Upper lobe of right lung (tissue), 1 donor: ENCODE data around the gene PSMD4. TPM values are rescaled to one million over a fixed set of nuclear protein-coding genes. Genes with fewer than 3 reads are reported as not detected.
"Not testable (repeated sequence)": the region's sequence is repeated elsewhere in the genome, so short reads cannot be mapped to it uniquely, and the experiment has no call there.

Experiments used
- ATAC-seq: fragments of 200-7000 bp; cut with Tn5 transposase; one replicate; pipeline ENCODE4 v1.9.1; 2020; ENCODE audit warnings: mild to moderate bottlenecking, moderate library complexity
- DNase-seq: peaks from one replicate; pipeline ENCODE4 v3.0.0-alpha.2; 2020
- H3K27ac ChIP-seq: fragments of 200-600 bp; one replicate; pipeline ENCODE4 v1.8.0; 2022
- H3K27me3 ChIP-seq: fragments of 200-600 bp; one replicate; pipeline ENCODE4 v1.8.0; 2022; ENCODE audit warnings: mild to moderate bottlenecking
- H3K36me3 ChIP-seq: fragments of 200-600 bp; one replicate; pipeline ENCODE4 v1.8.0; 2022
- H3K4me1 ChIP-seq: fragments of 200-600 bp; one replicate; pipeline ENCODE4 v1.8.0; 2022
- H3K4me3 ChIP-seq: fragments of 200-600 bp; one replicate; pipeline ENCODE4 v1.8.0; 2022; ENCODE audit warnings: mild to moderate bottlenecking
- H3K9me3 ChIP-seq: fragments of 200-600 bp; one replicate; pipeline ENCODE4 v1.8.0; 2022
- intact Hi-C: fragments of 100-400 bp; cut with DNase I; formaldehyde crosslinking; loops from one replicate; pipeline ENCODE4 v1.11.0; 2022
- long read RNA-seq: library from polyadenylated mRNA; unstranded; transcript quantifications from one replicate; pipeline ENCODE4 v2.0.0, GENCODE V29; 2021
- total RNA-seq: library from RNA; stranded (reverse); fragmentation: NEBNext Ultra II Directional; extraction: Animal tissue kit (Norgen Biotek cat#: 25700); gene quantifications from one replicate; pipeline ENCODE4 v1.2.1, GENCODE V29; 2021
- TF ChIP-seq, protein P1 (sequence below): fragments of 200-600 bp; IDR thresholded peaks from one replicate; pipeline ENCODE4 v1.8.0; 2022; ENCODE audit warnings: antibody characterized with exemption
- donor health status: DM: no; HTN: yes; CAD: no; lungs with severe emphysema.

PSMD4 gene
- 112 TPM for total RNA-seq
- long read RNA-seq, transcript PSMD4-202 (10 exons, 1,350 nt), result major isoform, 104 of 119 reads
- long read RNA-seq, partial matches to known transcripts, result 2 of 119 reads
- long read RNA-seq, other reads (novel, unspliced or antisense), result 11 of 119 reads

DNA sequence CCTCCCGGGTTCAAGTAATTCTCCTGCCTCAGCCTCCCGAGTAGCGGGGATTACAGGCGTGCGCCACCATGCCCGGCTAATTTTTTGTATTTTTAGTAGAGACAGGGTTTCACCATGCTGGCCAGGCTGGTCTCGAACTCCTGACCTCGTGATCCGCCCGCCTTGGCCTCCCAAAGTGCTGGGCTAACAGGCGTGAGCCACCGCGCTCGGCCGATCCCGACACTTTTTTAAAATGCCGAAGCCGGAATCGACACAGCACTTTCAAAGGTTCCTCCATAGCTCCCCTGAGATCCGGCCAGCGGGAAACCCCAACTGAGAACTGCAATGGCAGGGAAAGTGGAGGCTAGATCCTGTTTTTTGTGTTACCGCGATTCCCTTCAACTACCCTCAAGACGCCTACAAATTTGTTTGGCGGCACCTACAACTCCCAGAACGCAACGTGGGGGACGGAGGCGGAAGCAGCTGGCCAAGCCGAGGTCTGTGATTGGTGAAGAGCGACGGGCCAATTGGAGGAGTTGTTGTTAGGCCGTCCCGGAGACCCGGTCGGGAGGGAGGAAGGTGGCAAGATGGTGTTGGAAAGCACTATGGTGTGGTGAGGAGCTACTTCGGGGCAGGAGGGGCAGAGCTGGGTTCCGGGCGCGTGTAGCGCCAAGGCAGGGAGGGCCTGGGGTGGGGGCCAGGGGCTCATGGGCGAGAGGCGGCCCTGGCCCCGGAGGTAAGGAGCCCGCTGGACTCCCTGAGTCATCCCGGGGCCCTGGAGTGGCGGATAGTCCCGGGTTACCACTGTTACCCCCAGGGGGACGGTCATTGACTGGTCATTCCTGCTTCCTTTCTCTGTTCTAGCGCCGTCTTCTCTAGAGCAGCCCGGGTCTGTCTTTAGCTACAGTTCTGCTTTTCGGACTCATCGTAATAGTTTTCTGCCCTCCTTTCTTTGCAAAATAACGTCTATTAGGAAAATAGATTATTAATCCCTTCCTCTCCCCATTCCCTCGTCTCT lies at the start of gene PSMD4:
Gene PSMD4, plus strand, starts transcription at position 518 of the 997 bp plus-strand sequence. Its CDS starts 49 bp downstream, at position 567.
- TF ChIP-seq, protein P1, sequence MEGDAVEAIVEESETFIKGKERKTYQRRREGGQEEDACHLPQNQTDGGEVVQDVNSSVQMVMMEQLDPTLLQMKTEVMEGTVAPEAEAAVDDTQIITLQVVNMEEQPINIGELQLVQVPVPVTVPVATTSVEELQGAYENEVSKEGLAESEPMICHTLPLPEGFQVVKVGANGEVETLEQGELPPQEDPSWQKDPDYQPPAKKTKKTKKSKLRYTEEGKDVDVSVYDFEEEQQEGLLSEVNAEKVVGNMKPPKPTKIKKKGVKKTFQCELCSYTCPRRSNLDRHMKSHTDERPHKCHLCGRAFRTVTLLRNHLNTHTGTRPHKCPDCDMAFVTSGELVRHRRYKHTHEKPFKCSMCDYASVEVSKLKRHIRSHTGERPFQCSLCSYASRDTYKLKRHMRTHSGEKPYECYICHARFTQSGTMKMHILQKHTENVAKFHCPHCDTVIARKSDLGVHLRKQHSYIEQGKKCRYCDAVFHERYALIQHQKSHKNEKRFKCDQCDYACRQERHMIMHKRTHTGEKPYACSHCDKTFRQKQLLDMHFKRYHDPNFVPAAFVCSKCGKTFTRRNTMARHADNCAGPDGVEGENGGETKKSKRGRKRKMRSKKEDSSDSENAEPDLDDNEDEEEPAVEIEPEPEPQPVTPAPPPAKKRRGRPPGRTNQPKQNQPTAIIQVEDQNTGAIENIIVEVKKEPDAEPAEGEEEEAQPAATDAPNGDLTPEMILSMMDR, result no peak
- Histone ChIP-seq H3K27ac (peak within 1 kb of the TSS; percentile 88), H3K36me3 (peaks cover 5% of the 10 kb centered on the region), H3K27me3 (no peaks in the 10 kb centered on the region), H3K4me3 (peak within 1 kb of the TSS; percentile 95), H3K9me3 (no peaks in the 10 kb centered on the region), H3K4me1 (peaks cover 14% of the 10 kb centered on the region)
- intact Hi-C loops, result no loop called here
- DNase-seq, result peak; percentile 96
- ATAC-seq, result peak; percentile 100

DNA sequence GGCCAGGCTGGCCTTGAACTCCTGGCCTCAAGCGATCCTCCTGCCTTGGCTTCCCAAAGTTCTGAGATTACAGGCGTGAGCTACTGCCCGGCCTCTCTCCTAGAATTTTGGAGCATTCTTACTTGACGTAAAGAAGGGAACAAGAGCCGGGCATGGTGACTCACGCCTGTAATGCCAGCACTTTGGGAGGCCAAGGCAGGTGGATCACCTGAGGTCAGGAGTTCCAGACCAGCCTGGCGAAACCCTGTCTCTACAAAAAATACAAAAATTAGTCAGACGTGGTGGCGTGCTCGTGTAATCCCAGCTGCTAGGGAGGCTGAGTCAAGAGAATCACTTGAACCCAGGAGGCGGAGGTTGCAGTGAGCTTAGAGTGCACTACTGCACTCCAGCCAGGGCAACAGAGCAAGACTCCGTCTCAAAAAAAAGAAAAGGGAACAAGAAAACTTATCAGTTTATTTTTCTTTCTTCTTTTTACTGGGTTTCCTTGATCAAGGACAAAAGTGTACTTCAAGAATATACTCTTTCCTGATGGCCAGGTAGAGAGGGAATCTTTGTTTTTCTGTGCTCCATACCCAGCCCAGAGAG lies 49.1 kb upstream of the PSMD4 start:
- intact Hi-C loops, H3K27me3 ChIP-seq, H3K4me3 ChIP-seq, DNase-seq, H3K27ac ChIP-seq, ATAC-seq, H3K9me3 ChIP-seq: not testable (repeated sequence)
- Histone ChIP-seq H3K4me1 (peaks cover 13% of the 10 kb centered on the region), H3K36me3 (peaks cover 53% of the 10 kb centered on the region)

DNA sequence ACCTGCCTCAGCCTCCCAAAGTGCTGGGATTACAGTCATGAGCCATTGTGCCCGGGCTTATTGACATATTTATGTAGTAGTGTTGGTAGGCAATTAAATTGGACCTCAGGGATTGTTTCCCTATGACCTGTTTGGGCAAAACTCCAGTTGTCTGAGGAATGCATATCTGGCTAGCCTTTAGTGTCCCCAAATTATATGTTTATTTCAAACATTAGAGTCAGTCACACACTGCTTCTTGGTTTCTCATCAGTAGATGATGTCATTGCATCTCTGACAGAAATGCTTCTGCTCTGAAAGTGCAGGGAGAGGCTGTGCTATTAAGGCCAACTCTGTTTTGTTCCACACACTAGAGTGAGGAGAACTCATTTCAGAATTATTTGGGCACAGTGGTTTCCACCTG lies 43.7 kb upstream of the PSMD4 start:
- intact Hi-C loops, result no loop called here
- H3K36me3 ChIP-seq, result peaks cover 40% of the 10 kb centered on the region
- no peak for ATAC-seq

DNA sequence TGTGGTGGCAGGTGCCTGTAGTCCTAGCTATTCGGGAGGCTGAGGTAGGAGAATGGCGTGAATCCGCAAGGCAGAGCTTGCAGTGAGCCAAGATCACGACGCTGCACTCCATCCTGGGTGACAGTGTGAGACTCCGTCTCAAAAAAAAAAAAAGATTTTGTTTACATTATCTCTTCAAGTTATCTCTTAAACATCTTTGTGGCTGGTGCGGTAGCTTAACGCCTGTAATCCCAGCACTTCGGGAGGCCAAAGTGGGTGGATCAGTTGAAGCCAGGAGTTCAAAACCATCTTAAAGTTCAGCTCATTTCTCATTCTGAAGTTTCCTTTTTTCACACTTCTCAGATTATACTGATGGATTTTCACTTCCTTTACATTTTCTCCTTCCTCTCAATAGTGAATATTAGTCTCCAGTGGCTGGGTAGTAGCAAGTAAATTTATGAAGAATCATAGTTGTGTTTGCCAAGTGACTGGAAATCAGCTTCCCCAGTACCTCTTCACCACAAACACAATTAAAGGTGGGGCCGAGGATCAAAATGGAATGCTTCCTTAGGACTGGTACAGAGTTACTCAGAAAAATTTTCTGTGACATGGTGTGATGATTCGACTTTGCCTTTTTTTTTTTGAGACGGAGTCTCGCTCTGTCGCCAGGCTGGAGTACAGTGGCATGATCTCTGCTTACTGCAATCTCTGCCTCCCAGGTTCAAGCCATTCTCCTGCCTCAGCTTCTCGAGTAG lies 42.4 kb upstream of the PSMD4 start:
- H3K27ac ChIP-seq, result no peak overlapping the region
- TF ChIP-seq, protein P1, result no peak

More for the DNA sequence above, 43.7 kb upstream of the PSMD4 start:
- Histone ChIP-seq H3K9me3 (no peaks in the 10 kb centered on the region), H3K27me3 (no peaks in the 10 kb centered on the region), H3K27ac (no peak overlapping the region), H3K4me3 (no peak overlapping the region), H3K4me1 (no peaks in the 10 kb centered on the region)
- TF ChIP-seq, protein P1, result no peak
- DNase-seq, result no peak

DNA sequence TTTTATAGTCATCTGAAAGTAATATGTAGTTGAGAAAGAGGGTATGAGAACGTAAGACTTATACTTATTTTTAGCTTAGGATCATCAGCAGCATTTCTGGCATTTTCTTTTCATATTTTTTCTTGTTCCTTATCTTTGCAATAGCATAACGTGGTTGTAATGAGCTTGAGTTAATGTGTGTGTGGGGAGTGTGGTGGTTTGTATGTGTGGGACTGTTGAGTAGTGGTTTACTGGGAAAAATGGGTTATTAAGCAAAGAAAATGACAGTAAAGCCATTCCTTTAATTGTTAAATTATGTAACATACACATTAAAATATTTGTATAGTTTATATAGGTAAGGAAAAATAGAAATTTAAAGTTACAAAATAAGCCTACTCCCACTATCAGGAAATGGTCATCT lies 41.0 kb upstream of the PSMD4 start:
- Histone ChIP-seq H3K4me1 (no peaks in the 10 kb centered on the region), H3K4me3 (no peak overlapping the region), H3K27ac (no peak overlapping the region), H3K27me3 (no peaks in the 10 kb centered on the region), H3K9me3 (no peaks in the 10 kb centered on the region), H3K36me3 (peaks cover 21% of the 10 kb centered on the region)
- TF ChIP-seq, protein P1, result no peak
- DNase-seq (no peak), ATAC-seq (no peak)
- intact Hi-C loops, result no loop called here

More for the DNA sequence above, 42.4 kb upstream of the PSMD4 start:
- H3K27me3 ChIP-seq, result no peaks in the 10 kb centered on the region
- H3K36me3 ChIP-seq, result peaks cover 30% of the 10 kb centered on the region
- no peaks in the 10 kb centered on the region for H3K4me1 ChIP-seq
- intact Hi-C loops, result no loop called here
- no peaks in the 10 kb centered on the region for H3K9me3 ChIP-seq
- ATAC-seq, result no peak
- no peak overlapping the region for H3K4me3 ChIP-seq
- DNase-seq, result no peak
